GM18951 (cell line): Measurements from ENCODE around the gene PLBD2.

ENCODE experiments used
- POLR2A ChIP-seq: IDR thresholded peaks from 4 replicates; pipeline ENCODE4 v1.6.1; 2011; ENCODE audit warnings: mild to moderate bottlenecking; ENCODE audit not compliant: insufficient read length, insufficient read depth; ENCODE audit errors: extremely low read depth
- in situ Hi-C: fragments of 300-500 bp; cut with MboI; formaldehyde crosslinking; loops from one replicate; pipeline ENCODE4 v1.12.0; 2022; ENCODE audit warnings: low sequenced_read_pairs, mixed read lengths, inconsistent platforms; ENCODE audit not compliant: unreplicated experiment

The PLBD2 gene

DNA sequence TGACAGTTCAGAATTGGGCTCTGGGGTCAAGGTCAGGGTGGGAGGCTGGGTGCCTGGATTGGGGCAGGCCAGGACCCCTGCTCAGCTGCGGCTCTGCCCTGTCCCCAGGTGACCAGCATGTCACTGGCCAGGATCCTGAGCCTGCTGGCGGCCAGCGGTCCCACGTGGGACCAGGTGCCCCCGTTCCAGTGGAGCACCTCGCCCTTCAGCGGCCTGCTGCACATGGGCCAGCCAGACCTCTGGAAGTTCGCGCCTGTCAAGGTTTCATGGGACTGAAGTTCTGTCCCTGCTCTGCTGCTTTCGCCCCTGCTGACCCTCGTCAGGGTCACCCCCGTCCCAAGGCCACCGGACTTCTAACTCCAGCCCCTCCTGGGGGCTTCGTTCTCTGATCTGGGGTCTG is 30.0 kb downstream of the PLBD2 start:
- no peak for TF ChIP-seq POLR2A
- in situ Hi-C loops, result no loop called here

DNA sequence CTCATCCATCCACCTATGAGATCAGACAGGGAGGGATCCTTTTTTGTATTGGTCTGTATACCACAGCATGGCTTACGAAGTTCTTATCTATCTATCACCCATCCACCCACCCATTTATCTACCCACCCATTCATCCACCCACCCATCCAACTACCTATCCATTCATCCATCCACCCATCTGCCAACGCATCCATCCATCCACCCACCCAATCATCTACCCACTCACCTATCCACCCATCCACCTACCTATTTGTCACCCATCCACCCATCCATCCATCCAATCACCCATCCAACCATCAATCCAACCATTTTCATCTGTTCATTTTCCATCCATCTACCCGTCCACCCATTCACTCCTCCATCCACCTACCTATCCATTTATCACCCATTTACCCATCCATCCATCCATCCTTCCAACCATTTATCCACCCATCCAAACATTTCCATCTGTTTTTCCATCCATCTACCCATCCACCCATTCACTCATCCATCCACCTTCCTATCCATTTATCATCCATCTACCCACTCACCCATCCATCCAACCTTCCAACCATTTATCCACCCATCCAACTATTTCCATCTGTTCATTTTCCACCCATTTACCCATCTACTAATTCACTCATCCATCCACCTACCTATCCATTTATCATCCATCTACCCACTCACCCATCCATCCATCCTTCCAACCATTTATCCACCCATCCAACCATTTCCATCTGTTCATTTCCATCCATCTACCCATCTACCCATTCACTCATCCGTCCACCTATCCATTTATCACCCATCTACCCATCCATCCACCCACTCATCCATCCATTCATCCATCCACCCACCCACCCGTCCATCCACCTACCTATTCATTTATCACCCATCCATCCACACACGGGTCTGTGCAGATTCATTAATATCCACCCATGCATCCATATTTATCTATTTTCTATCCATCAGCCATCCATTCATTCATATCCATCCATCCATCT is 32.0 kb downstream of the PLBD2 start:
- in situ Hi-C loops, result no loop called here
- no peak for TF ChIP-seq POLR2A

DNA sequence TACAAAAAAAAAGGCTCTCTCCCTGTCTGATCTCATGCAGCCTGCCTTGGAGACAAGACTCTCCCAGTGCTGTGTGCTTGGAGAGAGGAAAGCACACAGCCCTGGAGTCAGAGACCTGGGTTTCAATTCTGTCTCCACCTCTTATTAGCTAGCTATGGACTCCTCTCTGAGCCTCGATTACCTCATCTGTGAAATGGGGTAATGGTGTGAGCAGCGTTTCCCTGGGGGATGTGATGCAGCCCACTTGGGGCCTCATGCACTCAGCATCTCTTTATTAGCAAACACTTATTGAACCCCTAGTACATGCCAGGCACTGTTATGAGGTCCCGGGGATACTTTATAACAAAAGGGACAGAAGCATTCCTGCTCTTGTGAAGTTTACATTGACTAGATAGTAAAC is 32.8 kb downstream of the PLBD2 start:
- TF ChIP-seq POLR2A, result no peak
- in situ Hi-C loops, result no loop called here

DNA sequence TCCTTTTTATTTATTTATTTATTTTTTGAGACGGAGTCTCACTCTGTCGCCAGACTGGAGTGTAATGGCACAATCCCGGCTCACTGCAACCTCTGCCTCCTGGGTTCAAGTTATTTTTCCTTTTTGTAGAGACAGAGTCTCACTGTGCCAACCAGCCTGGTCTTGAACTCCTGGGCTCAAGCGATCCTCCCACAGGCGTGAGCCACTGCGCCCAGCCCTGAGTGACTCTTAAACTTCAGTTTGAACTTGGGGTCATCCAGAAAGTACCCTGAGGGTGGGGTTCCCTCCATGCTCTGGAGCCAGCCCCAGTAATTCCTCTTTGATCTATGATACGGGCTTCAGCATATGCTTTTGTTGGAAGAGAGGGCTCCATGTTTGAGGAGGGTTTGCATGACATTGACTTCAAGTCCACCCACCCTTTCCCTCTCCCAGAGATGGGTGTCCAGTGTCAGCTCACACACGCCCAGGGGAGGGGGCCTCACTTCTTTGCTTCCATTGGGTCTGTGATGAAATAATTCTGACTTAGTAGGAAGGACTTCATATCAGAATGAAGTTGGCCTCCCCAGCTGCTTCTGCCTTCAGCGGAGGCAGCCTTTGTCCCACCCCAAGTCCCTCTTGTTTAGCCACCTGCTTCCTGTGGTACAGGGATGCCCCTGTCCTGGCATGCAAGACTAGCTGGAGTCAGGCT is 33.4 kb downstream of the PLBD2 start:
- in situ Hi-C loops, result no loop called here
- no peak for TF ChIP-seq POLR2A

DNA sequence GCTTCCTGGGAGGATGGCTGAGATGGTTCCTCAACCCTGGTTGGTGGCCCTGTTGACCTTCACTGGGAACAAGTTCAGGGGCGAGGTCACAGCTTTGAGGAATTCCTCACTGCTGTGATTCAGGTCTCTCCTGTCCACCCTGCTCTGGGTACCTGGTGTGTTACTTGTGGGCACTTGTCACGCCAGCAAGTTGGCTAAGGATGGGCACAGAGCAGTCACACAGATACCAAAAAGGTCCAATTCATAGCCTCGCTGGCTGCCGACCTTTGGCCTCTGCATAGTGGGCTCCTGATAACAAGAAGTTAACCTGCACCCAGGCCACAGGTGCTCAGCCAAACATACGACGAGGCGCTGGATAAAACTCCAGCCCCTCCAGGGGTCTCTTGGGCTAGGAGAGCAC is 34.1 kb downstream of the PLBD2 start:
- TF ChIP-seq POLR2A, result no peak
- in situ Hi-C loops, result no loop called here

DNA sequence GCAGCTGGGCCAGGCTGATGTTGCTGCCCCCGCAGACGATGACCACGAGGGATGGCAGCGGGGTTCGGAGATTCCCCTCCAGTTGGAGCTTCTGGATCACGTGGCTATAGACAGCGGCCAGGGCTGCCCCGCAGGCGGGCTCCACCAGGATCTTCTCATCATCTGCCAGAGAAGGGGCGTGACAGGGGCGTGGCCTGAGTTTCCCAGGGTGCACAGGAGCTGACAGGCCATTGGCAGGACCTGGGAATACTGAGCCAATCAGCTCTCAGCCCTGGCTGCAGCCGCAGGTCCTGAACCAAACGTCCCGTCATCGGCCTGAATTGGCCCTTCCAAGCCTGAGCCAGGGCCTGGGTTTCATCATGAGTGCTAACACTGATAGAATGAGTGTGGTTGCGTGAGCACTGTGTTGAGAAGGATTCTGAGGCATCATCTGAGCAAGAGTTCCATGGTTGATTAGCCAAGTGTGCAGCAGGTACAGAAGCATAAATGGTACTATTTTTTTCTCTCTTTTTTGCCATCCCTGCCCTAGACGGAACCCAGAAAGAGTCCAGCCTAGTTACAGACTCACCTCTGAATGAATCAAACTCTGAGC is 34.7 kb downstream of the PLBD2 start:
- in situ Hi-C loops, result no loop called here
- TF ChIP-seq POLR2A, result no peak

DNA sequence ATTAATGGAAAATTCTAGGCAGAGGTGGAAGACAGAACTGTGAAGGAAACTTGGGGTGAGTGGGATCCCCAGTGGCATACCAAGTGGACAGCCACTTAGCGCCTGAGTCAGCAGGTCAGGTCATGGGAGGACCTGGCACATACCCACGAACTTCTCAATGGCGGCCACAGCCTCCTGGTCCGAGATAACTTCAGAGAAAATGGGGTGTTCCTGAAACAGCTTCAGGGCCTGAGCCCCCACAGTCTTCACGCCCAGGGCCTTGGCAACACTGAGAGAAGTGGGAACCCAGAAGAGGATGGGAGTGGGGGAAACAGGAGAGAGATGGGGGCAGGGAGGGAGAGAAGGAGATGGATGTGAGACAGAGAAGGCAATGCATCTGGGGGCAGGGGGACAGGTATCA is 35.4 kb downstream of the PLBD2 start:
- in situ Hi-C loops, result no loop called here
- no peak for TF ChIP-seq POLR2A

DNA sequence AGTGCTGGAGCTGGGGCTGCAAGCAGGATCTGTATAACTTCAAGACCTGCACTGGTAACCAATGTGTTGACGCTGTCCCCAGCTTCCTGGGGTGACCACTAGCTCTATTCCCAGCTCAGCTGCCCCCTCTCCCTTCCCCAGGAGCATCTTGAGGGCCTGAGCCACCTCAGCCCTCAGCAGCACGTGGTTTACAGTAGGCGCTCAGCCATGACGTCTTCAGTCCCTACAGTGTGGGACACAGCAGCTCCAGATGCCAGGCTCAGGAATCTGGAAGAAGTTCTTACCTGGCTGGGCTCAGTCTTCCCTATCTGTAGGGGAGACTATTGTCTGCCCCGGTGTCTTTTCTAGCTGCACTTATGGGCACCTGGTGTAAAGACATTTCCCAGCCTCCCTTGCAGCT is 36.7 kb downstream of the PLBD2 start:
- in situ Hi-C loops, result no loop called here
- no peak for TF ChIP-seq POLR2A

DNA sequence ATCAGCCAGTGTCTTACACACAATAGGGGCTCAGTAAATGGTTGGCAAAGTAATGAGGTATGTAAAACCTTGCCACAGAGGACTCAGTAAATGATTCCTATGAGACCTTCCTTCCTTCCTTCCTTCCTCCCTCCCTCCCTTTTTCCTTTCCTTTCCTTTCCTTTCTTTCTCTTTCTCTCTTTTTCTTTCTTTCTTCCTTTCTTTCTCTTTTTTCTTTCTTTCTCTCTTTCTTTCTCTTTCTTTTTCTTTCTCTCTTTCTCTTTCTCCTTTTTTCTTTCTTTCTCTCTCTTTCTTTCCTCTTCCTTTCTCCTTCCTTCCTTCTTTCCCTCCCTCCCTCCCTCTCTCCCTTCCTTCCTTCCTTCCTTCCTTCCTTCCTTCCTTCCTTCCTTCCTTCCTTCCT is 37.8 kb downstream of the PLBD2 start:
- in situ Hi-C loops, result no loop called here
- TF ChIP-seq POLR2A, result no peak

DNA sequence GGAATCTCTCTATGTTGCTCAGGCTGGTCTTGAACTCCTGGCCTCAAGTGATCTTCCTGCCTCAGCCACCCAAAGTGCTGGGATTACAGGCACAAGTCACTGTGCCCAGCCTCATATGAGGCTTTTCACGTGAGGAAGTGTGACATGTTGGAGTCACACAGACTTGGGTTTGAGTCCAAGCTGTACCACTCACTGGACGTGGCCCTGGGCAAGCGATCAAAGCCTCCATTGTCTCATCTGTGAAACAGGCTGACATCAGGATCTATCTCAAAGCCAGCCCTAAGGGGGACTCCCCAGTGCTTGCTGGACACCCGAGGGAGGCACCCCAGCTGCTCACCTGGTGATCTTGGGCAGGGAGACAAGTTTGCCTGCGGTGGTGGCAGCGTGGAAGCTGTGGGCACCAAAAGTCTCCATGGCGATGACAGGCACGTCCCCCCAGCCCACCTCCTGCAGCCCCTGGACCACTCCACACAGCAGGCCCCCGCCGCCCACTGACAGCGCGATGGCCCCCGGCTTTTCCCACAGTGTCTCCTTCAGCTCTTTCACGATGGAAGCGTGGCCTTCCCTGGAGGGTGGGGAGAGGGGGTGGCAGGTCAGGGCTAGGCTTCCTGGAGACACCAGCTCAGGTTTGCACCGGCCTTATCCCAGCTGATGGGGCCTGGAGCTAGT is 38.6 kb downstream of the PLBD2 start:
- no peak for TF ChIP-seq POLR2A
- in situ Hi-C loops, result no loop called here

DNA sequence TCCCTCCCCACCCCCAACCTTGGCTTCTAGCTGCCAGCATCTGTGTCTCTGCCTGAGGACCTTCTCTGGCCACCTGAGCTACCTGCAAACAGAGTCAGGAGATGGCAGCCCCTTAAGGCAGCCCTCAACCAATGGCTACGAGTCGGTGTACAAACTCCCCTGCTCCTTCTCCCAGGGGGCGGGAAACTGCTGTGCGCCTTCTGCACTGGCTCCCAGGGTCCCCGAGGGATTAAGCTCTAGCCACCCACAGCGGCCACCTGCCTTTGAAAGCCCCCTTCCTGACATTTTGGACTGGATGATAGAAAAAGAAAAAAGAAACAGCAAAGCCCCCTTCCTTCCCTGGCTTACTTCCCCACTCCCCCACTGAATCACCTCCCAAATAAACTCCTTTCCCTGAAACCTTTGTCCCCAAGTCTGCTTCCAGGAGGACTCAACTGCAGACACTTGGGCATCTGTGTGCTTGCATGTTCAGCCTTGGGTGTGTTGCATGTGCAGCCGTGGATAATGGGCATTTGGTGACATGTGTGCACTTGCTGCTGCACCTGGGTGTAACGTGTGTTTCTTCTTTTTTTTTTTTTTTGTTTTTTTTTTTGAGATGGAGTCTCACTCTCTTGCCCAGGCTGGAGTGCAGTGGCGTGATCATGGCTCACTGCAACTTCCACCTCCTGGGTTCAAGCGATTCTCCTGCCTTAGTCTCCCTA is 39.3 kb downstream of the PLBD2 start:
- in situ Hi-C loops, result no loop called here
- no peak for TF ChIP-seq POLR2A
